GM13977 (cell line): ENCODE data around the gene SAXO1.

Experiments
- DNase-seq: peaks from one replicate; pipeline ENCODE4 v3.0.0; 2012; ENCODE audit warnings: low spot score
- in situ Hi-C: fragments of 300-500 bp; cut with MboI; formaldehyde crosslinking; loops from one replicate; pipeline ENCODE4 v1.12.0; 2022; ENCODE audit warnings: low sequenced_read_pairs, low pct_unique_long_range_greater_than_20kb, mixed read lengths, inconsistent platforms; ENCODE audit not compliant: unreplicated experiment
- TF ChIP-seq, protein P1 (sequence below): IDR thresholded peaks from 2 replicates; pipeline ENCODE4 v1.5.1; 2012; ENCODE audit warnings: mild to moderate bottlenecking, control low read depth; ENCODE audit not compliant: insufficient read depth; ENCODE audit errors: extremely low read depth, missing control alignments

SAXO1 gene

DNA sequence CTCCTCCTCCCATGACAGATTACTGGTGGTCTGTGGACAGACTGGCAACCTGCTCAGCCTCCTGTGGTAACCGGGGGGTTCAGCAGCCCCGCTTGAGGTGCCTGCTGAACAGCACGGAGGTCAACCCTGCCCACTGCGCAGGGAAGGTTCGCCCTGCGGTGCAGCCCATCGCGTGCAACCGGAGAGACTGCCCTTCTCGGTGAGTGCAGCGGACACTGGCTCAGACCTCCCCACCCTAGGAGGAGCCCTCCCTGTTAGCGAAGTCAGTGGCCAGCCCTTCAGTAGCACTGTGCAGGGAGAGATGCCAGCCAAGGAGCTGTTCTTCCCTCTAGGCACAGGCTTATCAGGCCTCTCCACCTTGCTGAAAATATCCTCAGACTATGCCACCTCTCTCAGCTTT lies 143.5 kb downstream of the SAXO1 start:
- in situ Hi-C loops: no loop called here
- TF ChIP-seq, protein P1, sequence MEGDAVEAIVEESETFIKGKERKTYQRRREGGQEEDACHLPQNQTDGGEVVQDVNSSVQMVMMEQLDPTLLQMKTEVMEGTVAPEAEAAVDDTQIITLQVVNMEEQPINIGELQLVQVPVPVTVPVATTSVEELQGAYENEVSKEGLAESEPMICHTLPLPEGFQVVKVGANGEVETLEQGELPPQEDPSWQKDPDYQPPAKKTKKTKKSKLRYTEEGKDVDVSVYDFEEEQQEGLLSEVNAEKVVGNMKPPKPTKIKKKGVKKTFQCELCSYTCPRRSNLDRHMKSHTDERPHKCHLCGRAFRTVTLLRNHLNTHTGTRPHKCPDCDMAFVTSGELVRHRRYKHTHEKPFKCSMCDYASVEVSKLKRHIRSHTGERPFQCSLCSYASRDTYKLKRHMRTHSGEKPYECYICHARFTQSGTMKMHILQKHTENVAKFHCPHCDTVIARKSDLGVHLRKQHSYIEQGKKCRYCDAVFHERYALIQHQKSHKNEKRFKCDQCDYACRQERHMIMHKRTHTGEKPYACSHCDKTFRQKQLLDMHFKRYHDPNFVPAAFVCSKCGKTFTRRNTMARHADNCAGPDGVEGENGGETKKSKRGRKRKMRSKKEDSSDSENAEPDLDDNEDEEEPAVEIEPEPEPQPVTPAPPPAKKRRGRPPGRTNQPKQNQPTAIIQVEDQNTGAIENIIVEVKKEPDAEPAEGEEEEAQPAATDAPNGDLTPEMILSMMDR: no peak
- no peak for DNase-seq

DNA sequence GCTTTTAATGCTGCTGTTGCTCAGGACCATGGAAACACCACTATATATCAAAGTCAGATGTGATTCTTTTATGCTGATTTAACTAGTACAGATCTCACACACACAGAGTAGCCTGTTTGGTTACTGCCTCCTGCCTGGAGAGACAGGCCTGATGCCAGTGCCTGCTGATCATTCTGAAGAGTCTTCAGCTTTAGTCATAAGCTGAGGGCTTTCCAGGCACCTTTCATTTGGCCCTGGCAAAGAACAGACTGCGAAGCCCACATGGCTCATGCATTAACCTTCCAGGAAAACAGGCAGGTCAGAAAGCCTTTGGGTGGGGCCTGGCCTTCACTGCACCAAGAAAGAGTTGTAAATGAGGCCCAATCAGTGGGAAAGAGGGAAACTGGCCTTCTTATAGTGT lies 144.7 kb downstream of the SAXO1 start:
- no peak for DNase-seq
- TF ChIP-seq, protein P1: no peak
- in situ Hi-C loops: no loop called here

DNA sequence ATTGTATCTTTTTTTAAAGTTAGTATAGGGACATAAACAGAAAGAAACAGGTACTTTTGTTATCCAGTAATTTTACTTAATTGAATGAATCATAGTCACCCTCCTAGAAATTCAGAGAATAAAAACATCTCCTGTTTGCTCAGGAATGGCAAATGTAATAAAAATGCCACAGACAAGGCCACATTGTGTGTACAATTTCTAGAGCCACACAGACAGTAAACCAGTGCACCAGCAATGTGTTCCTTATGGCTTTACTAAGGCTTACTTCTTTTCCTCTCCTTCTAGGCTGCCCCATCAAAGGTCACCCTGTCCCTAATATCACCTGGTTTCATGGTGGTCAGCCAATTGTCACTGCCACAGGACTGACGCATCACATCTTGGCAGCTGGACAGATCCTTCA lies 145.5 kb downstream of the SAXO1 start:
- TF ChIP-seq, protein P1: no peak
- no peak for DNase-seq
- in situ Hi-C loops: no loop called here

DNA sequence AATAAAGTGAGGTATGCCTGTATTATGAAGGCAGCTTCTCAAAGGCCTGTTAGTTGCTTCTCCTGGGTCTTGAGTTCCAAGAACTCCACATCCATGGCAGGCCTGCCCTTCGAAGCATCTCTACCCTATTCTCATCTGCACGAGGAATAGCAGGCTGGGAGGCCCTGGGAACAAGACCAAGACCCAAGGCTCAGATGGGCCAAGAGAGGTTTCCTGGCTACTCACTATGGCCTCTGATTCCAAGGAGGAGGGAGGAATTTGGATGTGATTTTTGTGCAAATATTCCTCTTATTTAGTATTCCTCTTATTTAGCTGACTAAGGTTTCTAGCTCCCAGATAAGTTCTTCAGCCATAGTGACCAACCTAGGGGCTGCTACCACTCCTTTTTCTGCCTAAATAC lies 151.3 kb downstream of the SAXO1 start:
- TF ChIP-seq, protein P1: no peak
- DNase-seq: no peak
- in situ Hi-C loops: no loop called here

DNA sequence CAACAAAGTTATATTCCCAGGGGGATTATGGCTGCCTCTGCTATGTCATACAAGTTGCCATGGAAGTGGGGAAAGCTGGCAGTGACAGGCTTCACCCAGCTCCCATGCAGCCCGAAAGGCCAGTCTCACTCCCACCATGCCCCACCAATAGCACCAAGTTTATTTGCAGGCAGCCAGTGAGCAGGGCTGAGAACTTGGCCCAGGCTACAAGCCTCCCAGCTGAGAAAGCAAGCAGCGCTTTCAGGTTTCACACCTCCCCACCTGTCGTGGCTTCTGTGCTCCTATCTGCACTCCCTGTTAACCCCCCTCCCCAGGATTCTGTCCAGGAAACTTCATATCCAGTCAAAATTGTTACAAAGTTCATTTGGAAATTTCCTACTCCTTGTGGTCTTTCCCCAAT lies 155.0 kb downstream of the SAXO1 start:
- no peak for DNase-seq
- in situ Hi-C loops: no loop called here
- TF ChIP-seq, protein P1: no peak
